Mesenchymal stem cell (in vitro differentiated cells and primary cell): ENCODE results near the gene SPATS2L.

Source experiments
- DNase-seq: peaks from one replicate; pipeline ENCODE4 v3.0.0-alpha.2; 2013
- H2AFZ ChIP-seq: one replicate; pipeline ENCODE4 v1.6.1; 2013; ENCODE audit warnings: low read depth, mild to moderate bottlenecking, control low read depth, inconsistent platforms, low read length, moderate library complexity
- H2AK5ac ChIP-seq: 2 replicates; pipeline ENCODE4 v1.6.1; 2013; ENCODE audit warnings: low read length, moderate library complexity, mild to moderate bottlenecking, inconsistent platforms; ENCODE audit not compliant: severe bottlenecking
- H2BK120ac ChIP-seq: one replicate; pipeline ENCODE4 v1.6.1; 2013; ENCODE audit warnings: low read depth, mild to moderate bottlenecking, inconsistent platforms, low read length, moderate library complexity
- H2BK12ac ChIP-seq, 2 experiments: one replicate each; pipeline ENCODE4 v1.6.1; 2013; ENCODE audit warnings: inconsistent platforms in 2 of 2, low read length in 2 of 2, mild to moderate bottlenecking in 2 of 2, moderate library complexity in 2 of 2, control low read depth in 1 of 2
- H2BK15ac ChIP-seq: one replicate; pipeline ENCODE4 v1.6.1; 2013; ENCODE audit warnings: mild to moderate bottlenecking, low read depth, inconsistent platforms; ENCODE audit not compliant: poor library complexity, severe bottlenecking
- H2BK5ac ChIP-seq: 2 replicates; pipeline ENCODE4 v1.6.1; 2013; ENCODE audit warnings: low read depth, mild to moderate bottlenecking, low read length, control low read depth, inconsistent platforms; ENCODE audit not compliant: poor library complexity, severe bottlenecking
- H3K14ac ChIP-seq, 2 experiments: one replicate each; pipeline ENCODE4 v1.6.1; 2013; ENCODE audit warnings: inconsistent platforms in 2 of 2, low read length in 2 of 2, control low read depth in 1 of 2, mild to moderate bottlenecking in 1 of 2, moderate library complexity in 1 of 2
- H3K18ac ChIP-seq, 2 experiments: one replicate each; pipeline ENCODE4 v1.6.1; 2013; ENCODE audit warnings: inconsistent platforms in 2 of 2, low read length in 2 of 2, control low read depth in 1 of 2, low read depth in 1 of 2, mild to moderate bottlenecking in 1 of 2
- H3K23ac ChIP-seq, 2 experiments: one replicate each; pipeline ENCODE4 v1.6.1; 2013; ENCODE audit warnings: inconsistent platforms in 2 of 2, low read length in 2 of 2, mild to moderate bottlenecking in 2 of 2, moderate library complexity in 2 of 2, control low read depth in 1 of 2
- H3K27ac ChIP-seq: 2 replicates; pipeline ENCODE4 v1.5.1; 2013; ENCODE audit warnings: mild to moderate bottlenecking, moderate library complexity, low read length, control low read depth, inconsistent platforms; ENCODE audit not compliant: poor library complexity, severe bottlenecking
- H3K27me3 ChIP-seq, 2 experiments: 2 replicates each; pipeline versions ENCODE4 v1.6.1 to v1.7.0; 2013; ENCODE audit warnings: low read length in 2 of 2, mild to moderate bottlenecking in 2 of 2, moderate library complexity in 2 of 2, control low read depth in 1 of 2, inconsistent platforms in 1 of 2; ENCODE audit not compliant: control insufficient read depth in 1 of 2, insufficient read depth in 1 of 2
- H3K36me3 ChIP-seq, 2 experiments: 2 replicates each; pipeline versions ENCODE4 v1.6.1 to v1.7.0; 2013; ENCODE audit warnings: low read length in 2 of 2, control low read depth in 1 of 2, inconsistent platforms in 1 of 2, low read depth in 1 of 2, mild to moderate bottlenecking in 1 of 2; ENCODE audit not compliant: insufficient read depth in 2 of 2, control insufficient read depth in 1 of 2
- H3K4ac ChIP-seq, 2 experiments: one replicate each; pipeline ENCODE4 v1.6.1; 2013; ENCODE audit warnings: inconsistent platforms in 2 of 2, low read length in 2 of 2, mild to moderate bottlenecking in 2 of 2, moderate library complexity in 2 of 2, control low read depth in 1 of 2, low read depth in 1 of 2
- H3K4me1 ChIP-seq: 2 replicates; pipeline ENCODE4 v1.6.1; 2013; ENCODE audit warnings: low read depth, low read length, control low read depth; ENCODE audit not compliant: control insufficient read depth, insufficient read depth
- H3K4me2 ChIP-seq: 2 replicates; pipeline ENCODE4 v1.6.1; 2013; ENCODE audit warnings: low read length, mild to moderate bottlenecking, inconsistent platforms; ENCODE audit not compliant: poor library complexity, severe bottlenecking
- H3K4me3 ChIP-seq, 2 experiments: 2 replicates each; pipeline versions ENCODE4 v1.5.1 to v1.7.0; 2013; ENCODE audit warnings: low read length in 2 of 2, mild to moderate bottlenecking in 2 of 2, control low read depth in 1 of 2, low read depth in 1 of 2; ENCODE audit not compliant: insufficient read depth in 1 of 2
- H3K79me1 ChIP-seq: replicated peaks from 2 replicates; pipeline ENCODE4 v1.6.1; 2013; ENCODE audit warnings: mild to moderate bottlenecking, control low read depth, low read length, inconsistent platforms; ENCODE audit not compliant: poor library complexity, severe bottlenecking
- H3K9ac ChIP-seq: 2 replicates; pipeline ENCODE4 v1.7.0; 2013; ENCODE audit warnings: mild to moderate bottlenecking, low read length, moderate library complexity
- H3K9me3 ChIP-seq: 2 replicates; pipeline ENCODE4 v1.7.0; 2013; ENCODE audit warnings: mild to moderate bottlenecking, low read length; ENCODE audit not compliant: control insufficient read depth
- H4K8ac ChIP-seq: one replicate; pipeline ENCODE4 v1.6.1; 2013; ENCODE audit warnings: inconsistent platforms, mild to moderate bottlenecking, low read length, moderate library complexity
- H4K91ac ChIP-seq: one replicate; pipeline ENCODE4 v1.6.1; 2013; ENCODE audit warnings: mild to moderate bottlenecking, low read length, inconsistent platforms
- WGBS: methylation state at CpG from one replicate; pipeline ENCODE4 v1.1.7; 2013; ENCODE audit warnings: mixed read lengths; 5-methylcytosine and 5-hydroxymethylcytosine counted together

SPATS2L gene

GRCh38 chr2:200331061-200331400 is 24.5 kb downstream of the SPATS2L start:
- Histone ChIP-seq H2BK12ac (no peak overlapping the region), H3K27ac (no peak overlapping the region), H4K91ac (no peak overlapping the region), H2AK5ac (no peak overlapping the region), H3K4me2 (no peak overlapping the region), H3K14ac (no peak overlapping the region), H3K18ac (no peak overlapping the region), H3K4ac (no peak overlapping the region), H3K79me1 (peaks cover 4% of the 10 kb centered on the region), H2BK5ac (no peak overlapping the region), H3K9me3 (no peaks in the 10 kb centered on the region), H3K27me3 (no peaks in the 10 kb centered on the region), H3K36me3 (peaks cover 8 to 14% of the 10 kb centered on the region in 2 experiments), H3K4me3 (no peak overlapping the region), H3K4me1 (peaks cover 3% of the 10 kb centered on the region), H3K23ac (no peak overlapping the region), H4K8ac (no peak overlapping the region), H2BK15ac (no peak overlapping the region), H3K9ac (no peak overlapping the region), H2AFZ (no peak overlapping the region), H2BK120ac (no peak overlapping the region)
- DNase-seq = no peak
- WGBS = 100% methylated on average over 2 of the region's 2 CpGs

GRCh38 chr2:200335657-200336056 is 29.2 kb downstream of the SPATS2L start:
- H3K27me3 ChIP-seq = no peaks in the 10 kb centered on the region
- H2BK5ac ChIP-seq = no peak overlapping the region
- H3K27ac ChIP-seq = no peak overlapping the region
- H3K4me1 ChIP-seq = peaks cover 6% of the 10 kb centered on the region
- peaks cover 3 to 9% of the 10 kb centered on the region in 2 experiments for H3K36me3 ChIP-seq
- peaks cover 12% of the 10 kb centered on the region for H3K79me1 ChIP-seq
- no peak overlapping the region for H3K23ac ChIP-seq
- no peak overlapping the region for H2BK15ac ChIP-seq
- H4K91ac ChIP-seq = no peak overlapping the region
- H3K9me3 ChIP-seq = no peaks in the 10 kb centered on the region
- no peak overlapping the region for H3K14ac ChIP-seq
- no peak overlapping the region for H2AFZ ChIP-seq
- H3K18ac ChIP-seq = no peak overlapping the region
- no peak overlapping the region for H3K9ac ChIP-seq
- H4K8ac ChIP-seq = no peak overlapping the region
- no peak overlapping the region for H2AK5ac ChIP-seq
- no peak overlapping the region for H3K4ac ChIP-seq
- H2BK12ac ChIP-seq = no peak overlapping the region
- H2BK120ac ChIP-seq = no peak overlapping the region
- no peak overlapping the region for H3K4me3 ChIP-seq
- no peak for DNase-seq
- no peak overlapping the region for H3K4me2 ChIP-seq
- WGBS = 97% methylated on average over 2 of the region's 2 CpGs

GRCh38 chr2:200336980-200337615 is 30.6 kb downstream of the SPATS2L start:
- H4K8ac ChIP-seq = no peak overlapping the region
- no peak overlapping the region for H2BK5ac ChIP-seq
- no peak overlapping the region for H3K4me2 ChIP-seq
- WGBS = 77% methylated on average over 2 of the region's 3 CpGs
- no peak overlapping the region for H2BK15ac ChIP-seq
- H3K36me3 ChIP-seq = peaks cover 0 to 3% of the 10 kb centered on the region in 2 experiments
- H3K4me1 ChIP-seq = peaks cover 6% of the 10 kb centered on the region
- no peak overlapping the region for H3K14ac ChIP-seq
- no peak overlapping the region for H2BK120ac ChIP-seq
- no peak overlapping the region for H3K4ac ChIP-seq
- no peaks in the 10 kb centered on the region for H3K27me3 ChIP-seq
- DNase-seq = no peak
- no peak overlapping the region for H2AFZ ChIP-seq
- H3K18ac ChIP-seq = no peak overlapping the region
- H2AK5ac ChIP-seq = no peak overlapping the region
- no peaks in the 10 kb centered on the region for H3K9me3 ChIP-seq
- no peak overlapping the region for H3K4me3 ChIP-seq
- peaks cover 13% of the 10 kb centered on the region for H3K79me1 ChIP-seq
- H4K91ac ChIP-seq = no peak overlapping the region
- peak overlapping the region; percentile 62 for H3K27ac ChIP-seq
- no peak overlapping the region for H2BK12ac ChIP-seq
- no peak overlapping the region for H3K23ac ChIP-seq
- no peak overlapping the region for H3K9ac ChIP-seq

- WGBS = 74% methylated on average over 2 of the region's 2 CpGs
- H3K9ac ChIP-seq = no peak overlapping the region
- no peak overlapping the region for H2BK120ac ChIP-seq
- peaks cover 6% of the 10 kb centered on the region for H3K4me1 ChIP-seq
- H2AFZ ChIP-seq = no peak overlapping the region
- peak overlapping the region; percentile 19 for H2AK5ac ChIP-seq
- H2BK15ac ChIP-seq = no peak overlapping the region
- peak overlapping the region; percentile 62 for H3K27ac ChIP-seq
- H3K27me3 ChIP-seq = no peaks in the 10 kb centered on the region
- no peak overlapping the region for H3K14ac ChIP-seq
- H3K79me1 ChIP-seq = peaks cover 13% of the 10 kb centered on the region
- H3K36me3 ChIP-seq = peaks cover 0 to 3% of the 10 kb centered on the region in 2 experiments
- DNase-seq = no peak
- no peak overlapping the region for H4K8ac ChIP-seq
- H3K4me2 ChIP-seq = no peak overlapping the region
- H2BK12ac ChIP-seq = no peak overlapping the region
- no peak overlapping the region for H4K91ac ChIP-seq
- no peaks in the 10 kb centered on the region for H3K9me3 ChIP-seq
- no peak overlapping the region for H3K4me3 ChIP-seq
- no peak overlapping the region for H2BK5ac ChIP-seq
- H3K4ac ChIP-seq = no peak overlapping the region
- no peak overlapping the region for H3K23ac ChIP-seq
- H3K18ac ChIP-seq = peak overlapping the region in 1 of 2 experiments; percentile 8
These were observed 31.1 kb downstream of the SPATS2L start for GRCh38 chr2:200337621-200338020.
